Iris pigment epithelial cell (primary cell): Measurements from ENCODE around the gene ABLIM1.

ENCODE experiments used
- DNase-seq: peaks from one replicate; pipeline ENCODE4 v3.0.0-alpha.2; 2011; ENCODE audit warnings: low read depth

Gene ABLIM1

GRCh38 chr10:114386452-114386851, 271.6 kb downstream of the ABLIM1 start:
- DNase-seq = no peak

GRCh38 chr10:114385557-114385956, 272.5 kb downstream of the ABLIM1 start:
- DNase-seq = no peak

GRCh38 chr10:114384601-114385000, 273.5 kb downstream of the ABLIM1 start:
- no peak for DNase-seq

- DNase-seq = no peak
Observed at GRCh38 chr10:114384181-114384580, 273.9 kb downstream of the ABLIM1 start.
